IMR-90 (cell line): ENCODE results near the gene CLTCL1.

ENCODE experiments used
- CEBPB ChIP-seq: IDR thresholded peaks from 2 replicates; pipeline ENCODE4 v1.6.1; 2012; ENCODE audit warnings: low read depth, low read length, improper control_type of control experiment
- MAFK ChIP-seq: IDR thresholded peaks from 2 replicates; pipeline ENCODE4 v1.6.1; 2012; ENCODE audit warnings: low read depth, low read length, improper control_type of control experiment
- MXI1 ChIP-seq: IDR thresholded peaks from 2 replicates; pipeline ENCODE4 v1.6.1; 2012; ENCODE audit warnings: low read depth, mild to moderate bottlenecking, low read length, moderate library complexity, borderline replicate concordance
- NFE2L2 ChIP-seq: fragments of 150-350 bp; IDR thresholded peaks from 2 replicates; pipeline ENCODE4 v1.6.1; 2016; ENCODE audit warnings: low read depth, mild to moderate bottlenecking, low read length
- POLR2A ChIP-seq: IDR thresholded peaks from 2 replicates; pipeline ENCODE4 v1.6.1; 2012; ENCODE audit warnings: mild to moderate bottlenecking, low read depth, low read length
- RCOR1 ChIP-seq: IDR thresholded peaks from 2 replicates; pipeline ENCODE4 v1.6.1; 2012; ENCODE audit warnings: mild to moderate bottlenecking, low read length, improper control_type of control experiment; ENCODE audit not compliant: insufficient replicate concordance
- RFX5 ChIP-seq: IDR thresholded peaks from 2 replicates; pipeline ENCODE4 v1.8.0; 2012; ENCODE audit warnings: low read depth, mild to moderate bottlenecking, low read length, moderate library complexity
- SMC3 ChIP-seq: fragments of 150-350 bp; IDR thresholded peaks from 2 replicates; pipeline ENCODE4 v1.6.1; 2016; ENCODE audit warnings: low read depth, mild to moderate bottlenecking, antibody characterized with exemption, low read length, moderate library complexity
- TF ChIP-seq, protein P1 (sequence below): conservative IDR thresholded peaks from 2 replicates; pipeline ENCODE4 v1.5.1; 2012; ENCODE audit warnings: mild to moderate bottlenecking, low read depth, low read length, improper control_type of control experiment

GRCh38 chr22:19271273-19271855 is 20.2 kb downstream of the CLTCL1 start:
- TF ChIP-seq, protein P1, sequence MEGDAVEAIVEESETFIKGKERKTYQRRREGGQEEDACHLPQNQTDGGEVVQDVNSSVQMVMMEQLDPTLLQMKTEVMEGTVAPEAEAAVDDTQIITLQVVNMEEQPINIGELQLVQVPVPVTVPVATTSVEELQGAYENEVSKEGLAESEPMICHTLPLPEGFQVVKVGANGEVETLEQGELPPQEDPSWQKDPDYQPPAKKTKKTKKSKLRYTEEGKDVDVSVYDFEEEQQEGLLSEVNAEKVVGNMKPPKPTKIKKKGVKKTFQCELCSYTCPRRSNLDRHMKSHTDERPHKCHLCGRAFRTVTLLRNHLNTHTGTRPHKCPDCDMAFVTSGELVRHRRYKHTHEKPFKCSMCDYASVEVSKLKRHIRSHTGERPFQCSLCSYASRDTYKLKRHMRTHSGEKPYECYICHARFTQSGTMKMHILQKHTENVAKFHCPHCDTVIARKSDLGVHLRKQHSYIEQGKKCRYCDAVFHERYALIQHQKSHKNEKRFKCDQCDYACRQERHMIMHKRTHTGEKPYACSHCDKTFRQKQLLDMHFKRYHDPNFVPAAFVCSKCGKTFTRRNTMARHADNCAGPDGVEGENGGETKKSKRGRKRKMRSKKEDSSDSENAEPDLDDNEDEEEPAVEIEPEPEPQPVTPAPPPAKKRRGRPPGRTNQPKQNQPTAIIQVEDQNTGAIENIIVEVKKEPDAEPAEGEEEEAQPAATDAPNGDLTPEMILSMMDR: no peak
- TF ChIP-seq SMC3: no peak
- TF ChIP-seq POLR2A: no peak
- no peak for TF ChIP-seq MAFK
- TF ChIP-seq CEBPB: no peak
- TF ChIP-seq RCOR1: no peak
- TF ChIP-seq MXI1: no peak
- no peak for TF ChIP-seq NFE2L2
- TF ChIP-seq RFX5: no peak
